Measurements from ENCODE around the gene TNRC6B.
"Not testable (repeated sequence)": the region's sequence is repeated elsewhere in the genome, so short reads cannot be mapped to it uniquely, and the experiment has no call there.

The TNRC6B gene, protein sequence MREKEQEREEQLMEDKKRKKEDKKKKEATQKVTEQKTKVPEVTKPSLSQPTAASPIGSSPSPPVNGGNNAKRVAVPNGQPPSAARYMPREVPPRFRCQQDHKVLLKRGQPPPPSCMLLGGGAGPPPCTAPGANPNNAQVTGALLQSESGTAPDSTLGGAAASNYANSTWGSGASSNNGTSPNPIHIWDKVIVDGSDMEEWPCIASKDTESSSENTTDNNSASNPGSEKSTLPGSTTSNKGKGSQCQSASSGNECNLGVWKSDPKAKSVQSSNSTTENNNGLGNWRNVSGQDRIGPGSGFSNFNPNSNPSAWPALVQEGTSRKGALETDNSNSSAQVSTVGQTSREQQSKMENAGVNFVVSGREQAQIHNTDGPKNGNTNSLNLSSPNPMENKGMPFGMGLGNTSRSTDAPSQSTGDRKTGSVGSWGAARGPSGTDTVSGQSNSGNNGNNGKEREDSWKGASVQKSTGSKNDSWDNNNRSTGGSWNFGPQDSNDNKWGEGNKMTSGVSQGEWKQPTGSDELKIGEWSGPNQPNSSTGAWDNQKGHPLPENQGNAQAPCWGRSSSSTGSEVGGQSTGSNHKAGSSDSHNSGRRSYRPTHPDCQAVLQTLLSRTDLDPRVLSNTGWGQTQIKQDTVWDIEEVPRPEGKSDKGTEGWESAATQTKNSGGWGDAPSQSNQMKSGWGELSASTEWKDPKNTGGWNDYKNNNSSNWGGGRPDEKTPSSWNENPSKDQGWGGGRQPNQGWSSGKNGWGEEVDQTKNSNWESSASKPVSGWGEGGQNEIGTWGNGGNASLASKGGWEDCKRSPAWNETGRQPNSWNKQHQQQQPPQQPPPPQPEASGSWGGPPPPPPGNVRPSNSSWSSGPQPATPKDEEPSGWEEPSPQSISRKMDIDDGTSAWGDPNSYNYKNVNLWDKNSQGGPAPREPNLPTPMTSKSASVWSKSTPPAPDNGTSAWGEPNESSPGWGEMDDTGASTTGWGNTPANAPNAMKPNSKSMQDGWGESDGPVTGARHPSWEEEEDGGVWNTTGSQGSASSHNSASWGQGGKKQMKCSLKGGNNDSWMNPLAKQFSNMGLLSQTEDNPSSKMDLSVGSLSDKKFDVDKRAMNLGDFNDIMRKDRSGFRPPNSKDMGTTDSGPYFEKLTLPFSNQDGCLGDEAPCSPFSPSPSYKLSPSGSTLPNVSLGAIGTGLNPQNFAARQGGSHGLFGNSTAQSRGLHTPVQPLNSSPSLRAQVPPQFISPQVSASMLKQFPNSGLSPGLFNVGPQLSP (N-terminal part only)

DNA sequence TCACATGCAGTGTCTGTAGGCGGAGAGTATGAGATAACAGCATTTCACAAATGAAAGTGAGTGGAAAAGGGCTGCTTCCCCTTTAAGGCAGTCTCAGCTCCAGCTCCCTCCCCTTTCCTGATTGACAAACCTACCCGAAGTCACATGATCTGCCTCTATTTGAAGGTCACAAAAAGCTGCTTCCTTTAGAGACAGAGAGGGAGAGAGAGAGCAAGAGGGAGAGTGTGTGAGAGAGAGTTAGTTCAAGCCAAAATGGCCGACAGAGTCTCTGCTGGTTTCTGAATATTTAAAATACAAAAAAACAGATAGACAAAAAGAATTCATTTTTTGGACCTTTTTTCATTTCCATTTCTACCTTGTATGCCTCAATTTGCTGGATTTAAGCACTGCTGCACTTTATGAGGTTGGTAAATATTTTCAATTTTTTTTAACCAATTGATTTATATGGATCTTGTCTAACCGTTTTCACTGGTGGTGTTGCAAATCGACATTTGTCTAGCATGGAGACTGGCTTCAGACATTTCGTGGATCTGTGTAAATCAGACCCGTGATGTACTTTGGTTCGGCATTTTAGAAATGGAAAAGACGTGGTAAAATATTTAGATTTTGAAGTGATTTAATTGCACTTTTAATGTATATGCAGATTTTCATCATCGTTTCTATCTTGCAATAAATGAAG, at the start of gene TNRC6B:
Gene TNRC6B (plus strand): TSS at position 188 of the 679 bp plus-strand sequence. CDS start 211 bp downstream, at position 399.
- DNase-seq: peak; percentile 97

DNA sequence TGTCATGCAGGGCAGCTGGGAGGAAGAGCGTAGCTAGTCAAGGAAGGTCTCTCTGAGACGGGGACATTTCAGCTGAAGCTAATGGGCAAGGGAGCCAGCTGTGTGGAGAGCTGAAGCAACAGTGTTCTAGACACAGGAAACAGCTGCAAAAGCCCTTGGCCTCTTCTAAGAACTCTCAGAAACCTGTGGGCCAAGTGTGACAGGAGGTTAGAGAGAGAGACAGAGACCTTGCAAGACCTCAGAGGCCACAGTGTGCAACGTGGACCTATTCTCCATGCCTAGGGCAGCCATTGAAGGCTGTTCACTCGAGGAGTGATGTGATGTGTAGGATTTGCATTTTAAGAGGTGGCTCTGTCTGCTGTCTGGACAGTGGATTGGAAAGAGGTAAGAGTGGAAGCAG, 48.7 kb upstream of the TNRC6B start:
- DNase-seq: no peak

DNA sequence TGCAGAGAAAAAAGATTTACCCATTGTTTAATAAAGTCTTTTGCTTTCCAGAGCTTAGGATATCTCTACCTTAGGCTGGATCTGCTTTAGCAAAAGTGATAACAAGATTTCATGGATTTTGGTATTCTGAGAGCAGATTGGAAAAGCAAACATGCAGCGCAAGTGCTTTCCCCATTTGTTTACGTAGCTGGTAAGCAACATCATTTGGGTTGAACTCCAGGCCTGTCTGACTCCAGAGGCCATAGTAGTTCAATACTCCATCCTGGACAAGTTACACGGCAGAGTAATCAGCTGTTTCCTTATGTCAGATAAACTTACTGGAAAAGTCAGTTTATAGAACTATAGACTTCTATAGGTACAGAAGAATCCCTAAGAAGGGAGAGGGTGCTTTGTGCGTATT, 40.6 kb upstream of the TNRC6B start:
- DNase-seq: no peak

DNA sequence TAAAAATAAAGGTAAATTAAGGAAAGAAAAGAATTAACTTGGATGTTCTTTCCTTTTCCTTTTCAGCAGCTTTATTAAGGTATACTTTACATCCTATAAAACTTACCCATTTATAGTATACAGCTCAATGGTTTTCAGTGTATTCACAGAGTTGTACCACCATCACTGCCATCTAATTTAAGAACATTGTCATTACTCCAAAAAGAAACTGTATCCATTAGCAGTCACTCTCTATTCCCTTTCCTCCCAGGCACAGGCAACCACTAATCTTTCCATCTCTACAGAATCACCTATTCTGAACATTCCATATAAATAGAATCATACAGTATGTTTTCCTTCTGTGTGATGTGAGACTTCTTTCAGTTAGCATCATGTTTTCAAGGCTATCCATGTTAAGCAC, 38.9 kb upstream of the TNRC6B start:
- DNase-seq: no peak

DNA sequence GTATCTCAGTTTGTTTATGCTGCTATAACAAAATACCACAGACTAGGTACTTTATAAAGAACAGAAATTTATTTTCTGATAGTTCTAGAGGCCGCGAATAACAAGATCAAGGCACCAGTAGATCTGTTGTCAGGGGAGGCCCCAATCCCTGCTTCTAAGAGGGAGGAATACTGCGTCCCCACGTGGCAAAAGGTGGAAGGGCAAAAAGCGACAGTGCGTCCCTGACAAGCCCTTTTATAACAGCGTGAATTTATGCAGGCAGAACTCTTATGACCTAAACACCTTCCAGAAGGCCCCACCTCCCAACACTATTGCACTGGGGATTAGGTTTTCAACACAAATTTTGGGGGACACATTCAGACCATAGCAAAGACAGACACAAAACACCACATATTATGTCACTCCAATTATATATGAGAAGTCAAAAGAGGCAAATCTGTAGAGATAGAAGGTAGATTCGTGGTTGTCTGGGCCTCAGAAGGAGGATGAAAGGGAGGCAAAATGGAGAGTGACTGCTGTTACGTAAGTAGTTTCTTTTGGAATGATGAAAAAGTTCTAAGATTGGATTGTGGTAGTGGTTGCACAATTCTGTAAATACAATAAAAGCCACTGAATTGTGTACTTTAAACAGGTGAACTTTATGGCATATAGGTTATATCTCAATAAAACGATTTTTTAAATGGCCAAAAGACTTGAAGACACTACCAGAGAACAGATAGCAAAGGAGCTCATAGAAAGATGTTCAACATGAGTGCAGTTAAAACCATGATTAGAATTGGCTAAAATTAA, 30.1 kb upstream of the TNRC6B start:
- DNase-seq: no peak

DNA sequence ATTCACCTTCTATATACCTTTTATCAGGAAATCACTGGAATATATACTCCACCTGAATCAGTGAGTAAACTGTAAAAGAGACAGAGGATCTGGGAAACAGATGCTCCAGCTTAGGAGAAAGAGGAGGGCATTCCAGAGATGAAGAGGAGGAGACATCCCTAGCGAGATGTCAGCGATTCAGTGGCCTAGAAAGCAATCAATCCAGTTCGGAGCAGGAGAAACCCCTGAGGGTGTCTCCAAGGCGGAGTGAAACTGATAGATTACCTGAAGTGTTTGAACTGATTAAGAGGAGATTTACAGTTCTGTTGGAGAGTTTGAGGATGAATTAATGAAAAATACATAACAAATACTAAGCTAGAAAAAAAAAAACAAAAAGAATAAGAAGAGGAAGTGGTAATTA, 24.5 kb upstream of the TNRC6B start:
- no peak for DNase-seq

DNA sequence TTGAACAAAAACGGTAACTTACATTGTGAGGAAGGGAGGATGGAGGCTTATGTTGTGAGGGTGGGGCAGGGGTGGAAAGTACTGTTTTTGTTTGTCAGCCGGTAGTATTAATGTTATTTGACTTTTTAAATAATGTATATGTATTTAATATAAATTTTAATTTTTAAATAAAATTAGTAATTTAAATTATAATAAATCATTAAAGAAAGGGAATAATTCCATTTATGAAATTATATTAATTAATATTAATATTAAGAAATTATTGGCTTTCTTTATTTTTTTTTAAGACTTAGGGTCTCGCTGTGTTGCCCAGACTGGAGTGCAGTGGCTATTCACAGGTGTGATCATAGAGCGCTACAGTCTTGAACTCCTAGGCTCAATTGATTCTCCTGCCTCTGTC, 24.0 kb upstream of the TNRC6B start:
- DNase-seq: no peak

DNA sequence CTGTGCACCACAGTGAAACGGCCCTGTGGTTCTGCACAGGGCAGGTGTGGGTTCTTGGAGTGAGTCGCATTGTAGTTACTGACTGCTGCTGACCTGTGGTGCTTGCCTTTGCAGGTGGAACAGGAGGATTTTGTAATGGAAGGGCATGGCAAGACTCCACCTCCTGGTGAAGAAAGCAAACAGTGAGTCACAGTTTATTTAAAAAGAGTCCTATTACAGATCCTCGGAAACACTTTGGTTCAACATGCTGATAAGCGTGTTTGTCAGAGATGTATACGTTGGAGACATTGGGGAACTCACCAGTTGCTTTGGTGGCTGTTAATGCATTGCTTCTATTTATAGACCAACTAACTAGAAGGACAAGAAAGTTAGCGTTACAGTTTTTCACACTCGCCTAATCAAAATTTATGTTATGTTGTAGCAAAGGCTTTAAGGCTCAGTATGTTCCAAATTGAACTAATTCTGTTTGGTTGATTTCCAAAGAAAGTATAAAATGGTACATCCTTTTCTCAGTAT, 21.7 kb upstream of the TNRC6B start:
- peak; percentile 23 for DNase-seq

DNA sequence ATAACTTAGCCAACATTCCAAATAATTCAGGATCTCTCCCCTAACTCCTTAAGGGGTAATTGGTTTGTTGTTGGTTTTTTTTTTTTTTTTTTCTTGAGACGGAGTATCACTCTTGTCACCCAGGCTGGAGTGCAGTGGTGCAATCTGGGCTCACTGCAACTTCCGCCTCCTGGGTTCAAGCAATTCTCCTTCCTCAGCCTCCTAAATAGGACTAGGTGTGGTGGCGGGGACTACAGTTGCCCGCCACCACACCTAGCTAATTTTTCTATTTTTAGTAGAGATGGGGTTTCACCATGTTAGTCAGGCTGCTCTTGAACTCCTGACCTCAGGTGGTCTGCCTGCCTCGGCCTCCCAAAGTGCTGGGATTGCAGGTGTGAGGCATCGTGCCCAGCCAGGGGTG, 21.0 kb upstream of the TNRC6B start:
- DNase-seq: not testable (repeated sequence)

DNA sequence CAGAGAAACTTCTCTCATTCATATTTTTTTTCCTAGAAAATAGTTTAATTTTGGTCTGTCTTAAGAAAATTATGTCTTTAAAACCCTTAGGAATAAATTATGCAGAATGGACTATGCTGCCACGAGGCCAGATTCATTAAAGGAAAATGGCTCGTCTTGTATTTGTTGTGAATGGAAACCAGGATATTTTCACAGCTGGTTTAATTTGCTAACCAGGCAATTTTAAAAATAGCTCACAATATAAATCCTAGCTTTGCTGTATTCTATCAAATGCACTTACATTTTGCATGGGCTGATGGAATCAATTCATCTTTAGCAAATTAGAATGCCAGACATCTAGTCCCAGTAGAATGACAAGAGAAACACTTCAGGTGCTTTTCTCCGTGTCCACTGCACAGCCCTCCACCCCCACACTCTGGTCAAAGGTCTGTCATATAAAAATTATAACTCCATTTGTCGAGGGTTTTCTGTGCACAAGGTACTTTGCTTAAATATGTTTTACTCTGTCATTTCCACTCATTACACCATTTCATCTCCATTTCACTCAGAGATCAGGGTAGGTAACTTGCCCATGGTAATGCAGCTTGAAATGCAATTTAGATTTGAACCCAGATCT, 20.3 kb upstream of the TNRC6B start:
- DNase-seq: no peak

DNA sequence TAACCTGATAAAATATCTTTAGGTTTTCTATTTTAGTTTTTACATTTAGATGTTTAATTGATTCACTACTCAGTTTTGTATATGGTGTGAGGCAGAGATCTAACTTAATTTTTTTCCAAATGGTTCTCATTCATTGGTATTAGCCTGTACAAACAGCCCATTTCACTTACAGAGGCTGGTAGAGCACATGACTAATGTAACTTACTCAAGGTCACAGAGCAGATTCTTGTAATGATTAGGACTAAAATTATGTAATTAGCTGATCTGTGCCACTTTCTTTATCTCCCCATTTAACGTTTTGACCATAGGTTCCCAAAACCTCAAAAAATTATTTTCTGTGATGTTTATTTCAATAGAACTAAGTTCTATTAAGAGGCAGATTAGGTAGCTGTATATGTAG, 16.5 kb upstream of the TNRC6B start:
- no peak for DNase-seq

DNA sequence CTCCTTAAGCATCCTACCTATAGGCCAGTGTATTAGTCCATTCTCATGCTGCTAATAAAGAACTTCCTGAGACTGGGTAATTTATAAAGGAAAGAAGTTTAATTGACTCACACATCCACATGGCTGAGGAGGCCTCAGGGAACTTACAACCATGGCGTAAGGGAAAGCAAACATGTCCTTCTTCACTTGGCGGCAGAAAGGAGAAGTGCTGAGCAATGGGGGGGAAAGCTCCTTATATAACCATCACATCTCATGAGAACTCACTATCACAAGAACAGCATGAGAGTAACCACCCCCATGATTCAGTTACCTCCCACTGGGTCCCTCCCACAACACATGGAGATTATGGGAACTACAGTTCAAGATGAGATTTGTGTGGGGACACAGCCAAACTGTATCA, 12.2 kb upstream of the TNRC6B start:
- not testable (repeated sequence) for DNase-seq

DNA sequence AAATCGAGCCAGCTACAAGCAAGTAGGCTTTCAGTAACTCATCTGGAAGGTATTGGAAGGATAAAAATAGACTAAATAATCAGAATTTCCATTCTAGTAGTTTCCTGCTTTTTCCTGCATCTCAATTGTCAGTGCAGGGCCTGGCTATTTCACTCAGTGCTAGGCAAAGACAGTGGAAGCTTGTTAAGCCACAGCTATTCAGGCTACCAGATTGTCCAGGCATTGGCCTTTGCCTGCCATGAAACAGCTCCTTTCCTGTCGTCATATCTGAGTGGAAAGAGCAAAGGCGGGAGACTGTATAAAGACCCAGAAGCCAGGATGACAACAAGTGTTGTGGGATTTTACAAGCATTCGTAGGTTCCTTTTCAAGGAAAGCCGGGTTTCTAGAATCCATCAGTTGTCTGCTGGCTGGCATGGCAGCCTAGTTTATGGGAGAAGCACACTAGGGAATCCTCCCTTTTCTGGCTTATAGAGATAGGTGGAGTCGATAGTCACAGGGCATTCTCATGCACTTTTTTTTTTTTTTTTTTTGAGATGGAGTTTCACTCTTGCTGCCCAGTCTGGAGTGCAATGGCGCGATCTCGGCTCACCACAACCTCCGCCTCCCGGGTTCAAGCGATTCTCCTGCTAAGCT, 2.0 kb upstream of the TNRC6B start:
- no peak for DNase-seq

DNA sequence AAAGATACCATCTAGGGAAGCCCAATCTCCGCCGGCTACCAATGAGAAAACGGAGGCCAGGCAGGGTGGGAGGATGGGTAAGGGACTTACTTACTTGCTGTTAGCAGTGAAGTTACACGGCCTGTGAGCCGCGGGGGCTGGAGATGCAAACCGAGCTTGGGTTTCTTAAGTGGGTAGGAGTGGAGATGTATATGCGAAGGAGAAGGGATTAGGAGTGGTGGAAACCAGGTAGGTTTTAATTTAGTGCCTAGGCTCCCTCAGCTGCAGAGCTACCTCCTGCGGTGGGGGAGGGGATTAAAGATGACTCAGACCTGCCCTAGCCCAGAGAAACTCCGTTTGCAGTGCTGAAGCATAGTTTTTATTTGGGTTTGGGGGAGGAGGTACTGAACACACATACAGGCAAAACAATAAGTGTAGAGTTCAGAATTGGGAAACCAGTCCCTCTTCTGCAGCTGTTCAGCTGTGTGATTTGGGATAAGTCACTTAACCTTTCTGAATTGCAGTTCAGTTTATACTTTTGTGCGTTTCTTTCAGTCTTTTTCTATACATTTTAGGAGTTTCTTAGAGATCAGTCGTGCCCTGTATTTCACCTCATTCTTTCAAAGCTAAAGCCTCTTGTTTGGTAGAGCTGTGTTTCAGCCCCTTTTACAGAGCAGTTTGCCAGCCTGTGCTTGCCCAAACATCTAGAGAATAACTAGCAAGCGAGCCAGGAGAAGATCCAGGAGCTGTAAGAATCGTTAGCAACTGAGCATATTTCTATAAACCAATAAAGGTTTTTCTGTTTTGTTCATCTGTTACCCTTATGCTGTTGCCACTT, 596 bp upstream of the TNRC6B start:
- peak; percentile 72 for DNase-seq

DNA sequence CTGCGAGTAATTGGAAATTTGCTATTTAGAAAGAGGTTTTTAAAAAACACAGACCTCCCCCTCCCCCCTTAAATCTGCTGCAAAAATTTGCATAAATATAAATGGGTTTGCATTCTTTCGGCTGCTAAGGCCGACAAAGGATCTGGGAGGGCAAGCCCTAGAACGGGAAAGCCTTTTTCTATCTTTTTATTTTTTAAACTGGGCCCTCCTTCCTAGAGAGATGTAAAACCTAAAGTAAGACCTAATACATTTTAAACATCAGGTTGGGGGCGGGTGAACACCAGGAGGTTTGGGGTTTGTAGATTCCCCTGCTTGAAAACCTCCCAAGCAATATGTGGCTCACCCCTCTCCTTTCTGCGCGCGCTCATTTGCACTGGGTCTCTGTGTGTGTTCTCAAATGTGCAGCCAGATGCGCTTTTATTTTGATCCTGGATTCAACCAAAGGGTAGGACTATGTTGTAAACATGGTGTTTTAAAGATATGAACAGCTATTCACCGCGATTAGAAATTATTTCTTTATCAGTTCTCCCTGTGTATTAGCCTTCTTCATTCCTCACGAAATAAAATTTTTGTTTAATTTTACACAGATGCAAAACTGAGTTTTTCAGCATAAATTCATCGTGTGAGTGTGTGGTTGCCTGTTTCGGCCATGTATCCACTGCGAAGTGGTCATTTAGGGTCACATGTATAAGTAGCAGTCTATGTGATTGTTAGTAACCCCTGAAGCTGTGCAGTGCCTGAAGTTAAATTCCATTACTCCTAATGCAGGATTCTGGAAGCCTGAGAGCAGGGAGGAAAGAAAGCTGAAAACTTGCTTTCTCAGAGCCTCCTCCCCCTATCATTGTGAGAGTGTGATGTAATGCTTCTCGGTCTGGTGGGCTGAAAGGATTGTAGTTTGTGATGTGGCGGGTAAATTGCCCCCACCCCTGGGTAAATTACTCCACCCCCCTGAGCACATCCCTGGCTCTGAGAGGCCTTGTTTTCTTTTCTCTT, 988 bp downstream of the TNRC6B start:
- peak; percentile 79 for DNase-seq

DNA sequence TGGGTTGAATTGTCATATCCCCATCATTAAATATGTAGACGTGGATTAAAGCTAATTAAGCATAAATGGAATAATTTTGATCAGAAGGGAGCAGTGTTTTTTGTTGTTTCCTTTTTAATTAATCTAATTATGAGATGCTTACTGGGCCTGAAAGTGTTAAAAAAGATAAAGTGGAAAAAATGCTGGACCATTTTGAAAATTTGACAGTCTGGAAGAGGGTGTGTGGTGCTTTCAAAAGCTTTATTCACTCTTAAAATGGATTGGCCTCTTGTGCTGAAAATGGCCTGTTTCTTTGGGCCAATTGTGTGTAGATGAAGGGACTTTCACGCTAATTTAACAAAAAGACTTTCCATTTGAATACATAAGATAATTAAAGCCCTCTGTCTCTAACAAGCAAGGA, 1.8 kb downstream of the TNRC6B start:
- DNase-seq: no peak

DNA sequence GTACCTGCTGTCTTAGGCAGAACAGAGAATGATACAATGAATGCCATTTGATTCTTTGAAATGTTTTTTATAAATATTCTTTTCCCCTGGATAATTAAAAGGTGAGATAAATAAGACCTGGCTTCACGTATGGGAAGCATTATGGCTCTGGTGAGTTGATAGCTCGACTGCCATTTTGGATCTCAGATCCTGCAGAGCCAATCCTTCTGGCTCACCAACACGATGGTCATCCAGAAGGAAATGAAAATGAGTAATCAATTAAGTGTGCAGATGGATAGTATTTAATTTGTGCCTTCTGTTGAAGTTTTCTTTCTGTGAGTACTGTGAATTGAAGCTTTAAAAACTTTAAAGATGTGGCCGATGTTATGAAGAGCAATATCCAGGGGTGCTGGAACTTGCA, 2.7 kb downstream of the TNRC6B start:
- DNase-seq: peak; percentile 22

DNA sequence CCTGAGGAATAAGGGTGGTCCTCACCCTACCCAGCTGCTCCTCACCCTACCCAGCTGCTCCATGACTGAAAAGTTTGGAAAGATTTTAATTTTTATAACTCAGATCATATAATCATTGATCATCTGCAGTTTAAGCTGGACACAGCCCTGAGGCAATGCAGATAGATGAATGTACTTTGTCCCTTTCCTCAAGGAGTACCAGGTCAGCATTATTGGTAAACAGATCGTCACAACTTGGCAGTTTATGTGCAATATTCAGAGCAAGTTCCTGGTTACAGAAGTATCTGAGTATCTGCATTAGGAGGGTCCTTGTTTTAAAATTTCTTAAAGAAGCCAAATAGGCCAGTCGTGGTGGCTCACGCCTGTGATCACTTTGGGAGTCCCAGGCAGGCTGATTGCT, 3.6 kb downstream of the TNRC6B start:
- no peak for DNase-seq

All from EL (cell line).